OCI-LY7 (cell line): Measurements from ENCODE around the gene FKBP2. TPM values are rescaled to one million over a fixed set of nuclear protein-coding genes. Genes with fewer than 3 reads are reported as not detected.

Experiments
- BruUV-seq: library from RNA; stranded (reverse); fragments of 400-500 nt; replicated peaks from 2 replicates; lab custom pipeline; 2021; lab: Mats Ljungman, UMichigan
- CTCF ChIA-PET: fragments of 300-600 bp; sonication (Branson Sonifier 250); formaldehyde crosslinking; loops from one replicate; lab custom pipeline; 2022; ENCODE audit warnings: antibody characterized with exemption; ENCODE audit not compliant: unreplicated experiment; lab: Charles Lee
- POLR2A ChIA-PET: fragments of 300-600 bp; sonication (Branson Sonifier 250); formaldehyde crosslinking; loops from one replicate; lab custom pipeline; 2022; ENCODE audit warnings: antibody characterized with exemption; lab: Charles Lee
- DNase-seq: peaks from one replicate; pipeline ENCODE4 v3.0.0-alpha.2; 2015; ENCODE audit warnings: low spot score
- H2AFZ ChIP-seq: fragments of 200-600 bp; sonication (generic), shearing (Covaris generic); 2 replicates; pipeline ENCODE4 v1.6.1; 2014; ENCODE audit warnings: mild to moderate bottlenecking, antibody characterized with exemption, low read length, moderate library complexity
- H3K27ac ChIP-seq: fragments of 200-600 bp; sonication (generic); 2 replicates; pipeline ENCODE4 v1.5.1; 2014; ENCODE audit warnings: mixed run types, low read depth, mild to moderate bottlenecking, moderate library complexity, low read length, inconsistent platforms; ENCODE audit not compliant: poor library complexity, severe bottlenecking
- H3K36me3 ChIP-seq: fragments of 200-600 bp; sonication (generic); 2 replicates; pipeline ENCODE4 v1.6.1; 2014; ENCODE audit warnings: mild to moderate bottlenecking, antibody characterized with exemption, low read length, moderate library complexity, mixed read lengths; ENCODE audit not compliant: insufficient read depth
- H3K4me1 ChIP-seq: fragments of 200-600 bp; sonication (generic); 2 replicates; pipeline ENCODE4 v1.5.1; 2014; ENCODE audit warnings: mild to moderate bottlenecking, low read length; ENCODE audit not compliant: insufficient read depth, poor library complexity, severe bottlenecking
- H3K4me2 ChIP-seq: fragments of 200-600 bp; sonication (generic); 2 replicates; pipeline ENCODE4 v1.6.1; 2014; ENCODE audit warnings: mild to moderate bottlenecking, low read length
- H3K4me3 ChIP-seq: fragments of 200-600 bp; sonication (generic); 2 replicates; pipeline ENCODE4 v1.5.1; 2014; ENCODE audit warnings: mild to moderate bottlenecking, low read depth, low read length; ENCODE audit not compliant: poor library complexity, severe bottlenecking
- H3K79me2 ChIP-seq: fragments of 200-600 bp; sonication (generic); 2 replicates; pipeline ENCODE4 v1.6.1; 2016; ENCODE audit warnings: low read depth, mild to moderate bottlenecking, low read length, moderate library complexity, mixed read lengths; ENCODE audit not compliant: insufficient read depth
- H3K9me2 ChIP-seq: fragments of 200-600 bp; sonication (generic); 2 replicates; pipeline ENCODE4 v1.6.1; 2016; ENCODE audit warnings: mild to moderate bottlenecking, low read length, mixed read lengths; ENCODE audit not compliant: insufficient read depth
- H3K9me3 ChIP-seq: fragments of 200-600 bp; sonication (generic); 2 replicates; pipeline ENCODE4 v1.6.1; 2014; ENCODE audit warnings: mild to moderate bottlenecking, mixed run types, low read length, mixed read lengths
- H4K20me1 ChIP-seq: fragments of 200-600 bp; sonication (generic); 2 replicates; pipeline ENCODE4 v1.6.1; 2014; ENCODE audit warnings: mild to moderate bottlenecking, antibody characterized with exemption, low read length, moderate library complexity, mixed read lengths; ENCODE audit not compliant: insufficient read depth
- CTCF ChIP-seq: fragments of 200-600 bp; sonication (generic); conservative IDR thresholded peaks from 2 replicates; pipeline ENCODE4 v1.5.1; 2014; ENCODE audit warnings: mild to moderate bottlenecking, antibody characterized with exemption, low read length, moderate library complexity, mixed read lengths
- EZH2phosphoT487 ChIP-seq: fragments of 200-600 bp; sonication (generic); IDR thresholded peaks from 2 replicates; pipeline ENCODE4 v1.6.1; 2018; ENCODE audit warnings: low read depth, borderline replicate concordance, mild to moderate bottlenecking, mixed run types, antibody characterized with exemption, low read length, moderate library complexity, mixed read lengths
- intact Hi-C: fragments of 100-400 bp; cut with micrococcal nuclease; formaldehyde crosslinking; loops from one replicate; pipeline ENCODE4 v1.10.0; 2022; ENCODE audit not compliant: unreplicated experiment
- total RNA-seq, 2 experiments: library from RNA; depleted of rRNA in 1 of 2; stranded (reverse); fragments of >200 nt in 1 of 2; shearing (Covaris generic) in 1 of 2; gene quantifications; 2 replicates each; pipeline ENCODE4 v1.2.3, GENCODE V29; 2014 to 2022

FKBP2 gene
- total RNA-seq, 2 experiments from 2014 or later: 45.5 to 57.3 TPM

GRCh38 chr11:64267207-64267945 is 26.5 kb downstream of the FKBP2 start:
- peaks cover 7% of the 10 kb centered on the region; the same call in 1 of the 2 replicates for H3K79me2 ChIP-seq
- no peak overlapping the region for H3K4me3 ChIP-seq
- CTCF ChIA-PET: no interaction called here
- no peak overlapping the region; the same call in 1 of the 2 replicates for H3K4me2 ChIP-seq
- no peak for TF ChIP-seq CTCF
- TF ChIP-seq EZH2phosphoT487: no peak
- peaks cover 23% of the 10 kb centered on the region for H3K4me1 ChIP-seq
- no peak overlapping the region for H2AFZ ChIP-seq
- no peak overlapping the region for H3K27ac ChIP-seq
- BruUV-seq: no TSS peak
- no peaks in the 10 kb centered on the region for H3K36me3 ChIP-seq
- no peaks in the 10 kb centered on the region for H4K20me1 ChIP-seq
- H3K9me3 ChIP-seq: no peaks in the 10 kb centered on the region
- POLR2A ChIA-PET: interaction anchor here (1.1 kb wide), 2 partner anchors 13 to 62 kb away, joined by 3 to 6 read pairs; no protein-coding TSS in a partner anchor
- no peaks in the 10 kb centered on the region for H3K9me2 ChIP-seq
- DNase-seq: no peak
- intact Hi-C loops: no loop called here

GRCh38 chr11:64268025-64268892 is 27.4 kb downstream of the FKBP2 start:
- H3K27ac ChIP-seq: peak overlapping the region; percentile 91
- ChIA-PET POLR2A (interaction anchor here (1.1 kb wide), 2 partner anchors 14 to 63 kb away, joined by 3 to 6 read pairs; no protein-coding TSS in a partner anchor), CTCF (interaction anchor here (0.5 to 0.6 kb wide), 2 partner anchors 21 to 591 kb away, joined by 3 to 7 read pairs; no protein-coding TSS in a partner anchor)
- no peak overlapping the region for H2AFZ ChIP-seq
- peaks cover 27% of the 10 kb centered on the region for H3K4me1 ChIP-seq
- no peak for DNase-seq
- intact Hi-C loops: no loop called here
- BruUV-seq: no TSS peak
- H3K4me2 ChIP-seq: peak overlapping the region; percentile 74
- peak overlapping the region; percentile 86 for H3K4me3 ChIP-seq
- H3K9me2 ChIP-seq: no peaks in the 10 kb centered on the region
- H4K20me1 ChIP-seq: no peaks in the 10 kb centered on the region
- no peaks in the 10 kb centered on the region for H3K36me3 ChIP-seq
- H3K79me2 ChIP-seq: peaks cover 11% of the 10 kb centered on the region; the same call in 1 of the 2 replicates
- no peaks in the 10 kb centered on the region for H3K9me3 ChIP-seq
- TF ChIP-seq CTCF (no peak), EZH2phosphoT487 (no peak)
